Loucy (cell line): ENCODE data around the gene SLC22A15.

ENCODE experiments used
- H2AFZ ChIP-seq: fragments of 200-600 bp; sonication (generic); 2 replicates; pipeline ENCODE4 v1.6.0; 2016; ENCODE audit warnings: antibody characterized with exemption, mild to moderate bottlenecking, low read length, moderate library complexity
- H3F3A ChIP-seq: fragments of 200-600 bp; 2 replicates; pipeline ENCODE4 v1.6.0; 2016; ENCODE audit warnings: antibody characterized with exemption, low read depth, mild to moderate bottlenecking
- H3K27me3 ChIP-seq: fragments of 200-600 bp; sonication (generic); 2 replicates; pipeline ENCODE4 v1.6.1; 2014; ENCODE audit warnings: low read length, mild to moderate bottlenecking; ENCODE audit not compliant: insufficient read depth, poor library complexity, severe bottlenecking
- H3K36me3 ChIP-seq: fragments of 200-600 bp; sonication (generic); 2 replicates; pipeline ENCODE4 v1.6.1; 2016; ENCODE audit warnings: low read length; ENCODE audit not compliant: insufficient read depth
- H3K4me1 ChIP-seq: fragments of 200-600 bp; sonication (generic); 2 replicates; pipeline ENCODE4 v1.5.1; 2014; ENCODE audit warnings: low read length, mild to moderate bottlenecking; ENCODE audit not compliant: insufficient read depth, poor library complexity, severe bottlenecking
- H3K4me2 ChIP-seq: fragments of 200-600 bp; sonication (generic); 2 replicates; pipeline ENCODE4 v1.6.0; 2014; ENCODE audit warnings: antibody characterized with exemption, low read length, low read depth, mild to moderate bottlenecking; ENCODE audit not compliant: poor library complexity, severe bottlenecking
- H3K4me3 ChIP-seq: fragments of 200-600 bp; sonication (generic); 2 replicates; pipeline ENCODE4 v1.5.1; 2014; ENCODE audit warnings: low read length, mild to moderate bottlenecking, mixed read lengths; ENCODE audit not compliant: poor library complexity, severe bottlenecking
- H3K79me2 ChIP-seq: fragments of 200-600 bp; sonication (generic); 2 replicates; pipeline ENCODE4 v1.6.1; 2014; ENCODE audit warnings: low read length; ENCODE audit not compliant: insufficient read depth
- H3K9ac ChIP-seq: fragments of 200-600 bp; sonication (generic); 2 replicates; pipeline ENCODE4 v1.6.0; 2014; ENCODE audit warnings: mild to moderate bottlenecking, low read depth, low read length, moderate library complexity; ENCODE audit not compliant: poor library complexity, severe bottlenecking
- H3K9me2 ChIP-seq: fragments of 200-600 bp; sonication (generic); replicated peaks from 2 replicates; pipeline ENCODE4 v1.6.1; 2016; ENCODE audit warnings: low read depth, low read length, mixed read lengths
- H3K9me3 ChIP-seq: fragments of 200-600 bp; sonication (generic); 2 replicates; pipeline ENCODE4 v1.6.1; 2014; ENCODE audit warnings: mild to moderate bottlenecking, antibody characterized with exemption, low read length, low read depth; ENCODE audit not compliant: insufficient read depth
- H4K20me1 ChIP-seq: fragments of 200-600 bp; sonication (generic); 2 replicates; pipeline ENCODE4 v1.6.0; 2014; ENCODE audit warnings: antibody characterized with exemption, low read length, mild to moderate bottlenecking; ENCODE audit not compliant: insufficient read depth, poor library complexity, severe bottlenecking
- EZH2phosphoT487 ChIP-seq: fragments of 200-600 bp; IDR thresholded peaks from 2 replicates; pipeline ENCODE4 v1.6.1; 2018; ENCODE audit warnings: antibody characterized with exemption, mild to moderate bottlenecking, moderate library complexity, borderline replicate concordance
- TF ChIP-seq, protein P1 (sequence below): fragments of 200-600 bp; sonication (generic); conservative IDR thresholded peaks from 2 replicates; pipeline ENCODE4 v1.5.1; 2014; ENCODE audit warnings: mild to moderate bottlenecking, antibody characterized with exemption, low read length

Gene SLC22A15

DNA sequence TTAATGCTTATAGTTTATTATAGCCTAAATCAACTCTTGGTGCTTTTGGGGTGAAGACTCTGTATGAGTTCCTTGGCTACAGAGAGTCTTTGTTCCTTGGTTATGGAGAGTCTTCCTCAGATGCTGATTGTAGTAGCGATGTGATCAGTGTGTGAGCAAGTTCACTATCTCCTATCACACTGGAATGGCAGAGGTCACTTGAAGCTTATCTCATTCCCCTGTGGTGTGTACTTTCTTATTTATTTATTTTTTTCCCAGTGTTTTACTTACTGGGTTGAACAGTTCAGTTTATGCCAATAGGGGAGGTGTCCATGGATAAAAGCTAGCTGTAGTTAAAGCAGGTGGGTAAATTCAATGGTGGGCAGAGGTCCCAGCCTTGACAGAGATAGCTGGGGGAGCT lies 114.8 kb downstream of the SLC22A15 start:
- TF ChIP-seq, protein P1, sequence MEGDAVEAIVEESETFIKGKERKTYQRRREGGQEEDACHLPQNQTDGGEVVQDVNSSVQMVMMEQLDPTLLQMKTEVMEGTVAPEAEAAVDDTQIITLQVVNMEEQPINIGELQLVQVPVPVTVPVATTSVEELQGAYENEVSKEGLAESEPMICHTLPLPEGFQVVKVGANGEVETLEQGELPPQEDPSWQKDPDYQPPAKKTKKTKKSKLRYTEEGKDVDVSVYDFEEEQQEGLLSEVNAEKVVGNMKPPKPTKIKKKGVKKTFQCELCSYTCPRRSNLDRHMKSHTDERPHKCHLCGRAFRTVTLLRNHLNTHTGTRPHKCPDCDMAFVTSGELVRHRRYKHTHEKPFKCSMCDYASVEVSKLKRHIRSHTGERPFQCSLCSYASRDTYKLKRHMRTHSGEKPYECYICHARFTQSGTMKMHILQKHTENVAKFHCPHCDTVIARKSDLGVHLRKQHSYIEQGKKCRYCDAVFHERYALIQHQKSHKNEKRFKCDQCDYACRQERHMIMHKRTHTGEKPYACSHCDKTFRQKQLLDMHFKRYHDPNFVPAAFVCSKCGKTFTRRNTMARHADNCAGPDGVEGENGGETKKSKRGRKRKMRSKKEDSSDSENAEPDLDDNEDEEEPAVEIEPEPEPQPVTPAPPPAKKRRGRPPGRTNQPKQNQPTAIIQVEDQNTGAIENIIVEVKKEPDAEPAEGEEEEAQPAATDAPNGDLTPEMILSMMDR = no peak
- no peak for TF ChIP-seq EZH2phosphoT487
- no peaks in the 10 kb centered on the region for H3K27me3 ChIP-seq
- no peak overlapping the region for H3K4me3 ChIP-seq
- H4K20me1 ChIP-seq = no peaks in the 10 kb centered on the region
- no peak overlapping the region for H3K9ac ChIP-seq
- H3K4me1 ChIP-seq = no peaks in the 10 kb centered on the region
- no peaks in the 10 kb centered on the region for H3F3A ChIP-seq
- peaks cover 6% of the 10 kb centered on the region; the same call in 1 of the 2 replicates for H3K9me3 ChIP-seq
- H3K36me3 ChIP-seq = no peaks in the 10 kb centered on the region
- no peaks in the 10 kb centered on the region for H3K9me2 ChIP-seq
- no peak overlapping the region for H2AFZ ChIP-seq
- no peak overlapping the region for H3K4me2 ChIP-seq
- H3K79me2 ChIP-seq = no peaks in the 10 kb centered on the region

DNA sequence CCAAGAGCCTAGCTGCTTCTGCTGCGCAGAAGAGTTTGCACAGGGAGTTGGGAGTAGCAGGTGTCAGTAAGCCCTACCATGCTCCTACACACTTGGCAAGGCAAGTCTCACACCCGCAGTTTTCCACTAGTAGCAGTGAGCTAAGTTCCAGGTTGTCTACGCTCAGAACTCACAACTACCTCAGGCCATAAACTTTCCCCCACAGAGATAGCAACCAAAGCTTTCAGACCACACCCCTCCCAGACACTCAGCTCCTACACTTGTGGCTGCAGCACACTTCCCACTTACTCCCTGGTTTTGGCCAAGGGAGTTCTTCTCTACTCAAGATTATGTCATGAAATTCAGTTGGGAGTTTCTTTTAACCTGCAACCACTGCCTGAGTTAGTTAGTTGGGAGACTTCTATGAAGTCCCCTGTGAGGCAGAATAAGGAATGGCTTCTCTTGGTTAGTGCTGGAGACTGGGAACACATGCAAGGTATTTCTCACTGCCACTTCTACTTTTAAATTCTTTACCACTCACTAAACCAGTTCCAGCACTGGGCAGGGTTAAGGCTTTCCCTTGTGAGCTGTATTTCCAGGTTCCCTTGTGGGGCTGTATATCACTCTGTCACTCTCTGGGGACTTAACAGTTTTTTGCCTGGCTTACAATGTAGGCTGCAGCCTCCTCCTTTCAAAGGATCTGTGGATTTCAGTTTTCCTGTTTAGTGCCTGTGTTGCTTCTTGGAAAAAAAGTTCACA lies 116.6 kb downstream of the SLC22A15 start:
- Histone ChIP-seq H3K9me3 (peaks cover 6% of the 10 kb centered on the region; the same call in 1 of the 2 replicates), H3K27me3 (no peaks in the 10 kb centered on the region), H3K4me2 (no peak overlapping the region), H3K4me1 (no peaks in the 10 kb centered on the region), H3K9me2 (no peaks in the 10 kb centered on the region), H3K4me3 (no peak overlapping the region), H3K9ac (no peak overlapping the region), H2AFZ (no peak overlapping the region), H3K36me3 (no peaks in the 10 kb centered on the region), H3K79me2 (no peaks in the 10 kb centered on the region), H4K20me1 (no peaks in the 10 kb centered on the region), H3F3A (no peaks in the 10 kb centered on the region)
- TF ChIP-seq, protein P1 = no peak

DNA sequence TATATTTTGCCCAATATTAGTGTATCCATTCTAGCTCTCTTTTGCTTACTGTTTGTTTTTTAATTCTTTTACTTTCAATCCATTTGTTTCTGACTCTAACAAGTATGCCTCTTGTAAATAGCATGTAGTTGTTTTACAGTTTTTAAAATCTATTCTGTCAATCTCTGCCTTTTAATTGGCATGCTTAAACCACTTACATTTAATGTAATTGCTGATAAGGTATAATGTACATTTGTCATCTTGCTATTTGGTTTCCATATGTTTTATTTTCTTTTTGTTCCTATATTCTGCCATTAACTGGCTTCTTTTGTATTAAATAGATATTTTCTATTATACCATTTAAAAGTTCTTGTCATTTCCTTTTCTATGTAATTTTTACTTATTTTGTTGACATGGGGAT lies 118.7 kb downstream of the SLC22A15 start:
- Histone ChIP-seq H3K9ac (no peak overlapping the region), H3F3A (no peaks in the 10 kb centered on the region), H3K4me1 (no peaks in the 10 kb centered on the region), H3K79me2 (no peaks in the 10 kb centered on the region), H4K20me1 (no peaks in the 10 kb centered on the region), H3K9me2 (no peaks in the 10 kb centered on the region), H3K36me3 (no peaks in the 10 kb centered on the region), H3K4me2 (no peak overlapping the region), H2AFZ (no peak overlapping the region), H3K9me3 (peaks cover 3% of the 10 kb centered on the region; the same call in 1 of the 2 replicates), H3K27me3 (no peaks in the 10 kb centered on the region), H3K4me3 (no peak overlapping the region)
- TF ChIP-seq, protein P1 = no peak
- TF ChIP-seq EZH2phosphoT487 = no peak
